Transverse colon (tissue), 3 donors: ENCODE results near the gene GJD4.

Source experiments
- POLR2A ChIP-seq: fragments of 450-650 bp; IDR thresholded peaks from one replicate; pipeline ENCODE4 v1.6.1; 2016; ENCODE audit warnings: antibody characterized with exemption, mild to moderate bottlenecking, moderate library complexity
- TF ChIP-seq, protein P1 (sequence below), 5 experiments: fragments of 200-600 bp in 3 of 5; fragments of 450-650 bp in 2 of 5; sonication (generic) in 3 of 5; IDR thresholded peaks; 1 replicate in 2 of 5; 2 replicates in 3 of 5; pipeline ENCODE4 v1.5.1; 2016 to 2017; ENCODE audit warnings: antibody characterized with exemption in 5 of 5, inconsistent platforms in 3 of 5, mild to moderate bottlenecking in 2 of 5, moderate library complexity in 1 of 5

DNA sequence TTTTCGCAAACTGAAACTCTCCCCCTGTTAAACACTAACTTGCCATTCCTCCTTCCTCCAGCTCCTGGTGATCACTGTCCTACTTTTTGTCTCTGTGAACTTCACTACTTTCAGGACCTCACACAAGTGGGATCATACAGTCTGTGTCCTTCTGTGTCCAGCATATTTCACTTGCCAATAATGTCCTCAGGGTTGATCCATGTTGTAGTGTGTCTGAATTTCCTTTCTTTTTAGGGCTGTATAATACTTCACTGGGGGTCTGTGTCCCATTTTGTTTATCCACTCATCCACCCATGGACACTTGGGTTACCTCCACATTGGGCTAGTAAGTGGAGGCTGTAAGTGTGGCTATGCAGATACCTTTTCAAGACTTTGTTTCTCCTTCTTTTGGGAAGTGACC, 42.7 kb upstream of the GJD4 start:
- TF ChIP-seq, protein P1, sequence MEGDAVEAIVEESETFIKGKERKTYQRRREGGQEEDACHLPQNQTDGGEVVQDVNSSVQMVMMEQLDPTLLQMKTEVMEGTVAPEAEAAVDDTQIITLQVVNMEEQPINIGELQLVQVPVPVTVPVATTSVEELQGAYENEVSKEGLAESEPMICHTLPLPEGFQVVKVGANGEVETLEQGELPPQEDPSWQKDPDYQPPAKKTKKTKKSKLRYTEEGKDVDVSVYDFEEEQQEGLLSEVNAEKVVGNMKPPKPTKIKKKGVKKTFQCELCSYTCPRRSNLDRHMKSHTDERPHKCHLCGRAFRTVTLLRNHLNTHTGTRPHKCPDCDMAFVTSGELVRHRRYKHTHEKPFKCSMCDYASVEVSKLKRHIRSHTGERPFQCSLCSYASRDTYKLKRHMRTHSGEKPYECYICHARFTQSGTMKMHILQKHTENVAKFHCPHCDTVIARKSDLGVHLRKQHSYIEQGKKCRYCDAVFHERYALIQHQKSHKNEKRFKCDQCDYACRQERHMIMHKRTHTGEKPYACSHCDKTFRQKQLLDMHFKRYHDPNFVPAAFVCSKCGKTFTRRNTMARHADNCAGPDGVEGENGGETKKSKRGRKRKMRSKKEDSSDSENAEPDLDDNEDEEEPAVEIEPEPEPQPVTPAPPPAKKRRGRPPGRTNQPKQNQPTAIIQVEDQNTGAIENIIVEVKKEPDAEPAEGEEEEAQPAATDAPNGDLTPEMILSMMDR (IDR thresholded peaks at IDR 0.05) = no peak
- TF ChIP-seq POLR2A = no peak
